K562 (cell line): Measurements from ENCODE around the gene PPIE. TPM values are rescaled to one million over a fixed set of nuclear protein-coding genes. Genes with fewer than 3 reads are reported as not detected.

Source experiments
- MTF1 ChIP-seq: fragments of 250-450 bp; sonication (Bioruptor Pico); IDR thresholded peaks from 2 replicates; pipeline ENCODE4 v1.9.0; 2021; ENCODE audit warnings: moderate library complexity, mild to moderate bottlenecking, inconsistent platforms, borderline replicate concordance
- SMARCA4 ChIP-seq: fragments of 450-650 bp; IDR thresholded peaks from 2 replicates; pipeline ENCODE4 v1.6.1; 2016
- polyA plus RNA-seq, 8 experiments: library from polyadenylated mRNA; depleted of rRNA in 4 of 8; stranded (reverse) in 5 of 8; unstranded in 3 of 8; fragments of >200 nt; fragmentation: Nextera tagmentation in 2 of 8; fragmentation: Illumina TruSeq in 1 of 8; extraction: Ambion mirVana in 2 of 8; extraction: Trizol in 1 of 8; gene quantifications; 2 replicates each; pipeline versions ENCODE4 v1.2.1 to v1.2.3, GENCODE V29; 2011 to 2014; ENCODE audit warnings: inconsistent platforms in 1 of 8, missing spikeins in 1 of 8
- total RNA-seq, 7 experiments: library from RNA; depleted of rRNA in 6 of 7; stranded (reverse); fragments of >200 nt in 6 of 7; fragmentation: Illumina TruSeq in 2 of 7; extraction: Trizol in 2 of 7; gene quantifications; 2 replicates each; pipeline versions ENCODE4 v1.2.1 to v1.2.3, GENCODE V29; 2011 to 2021; ENCODE audit warnings: low replicate concordance in 1 of 7
- TF ChIP-seq, protein P1 (sequence below): fragments of 450-650 bp; IDR thresholded peaks from 2 replicates; pipeline ENCODE4 v1.6.1; 2016; ENCODE audit warnings: borderline replicate concordance
- TF ChIP-seq, protein P2 (sequence below): fragments of 450-650 bp; IDR thresholded peaks from 2 replicates; pipeline ENCODE4 v1.6.1; 2016; ENCODE audit warnings: mild to moderate bottlenecking, moderate library complexity
- TF ChIP-seq, protein P3 (sequence below): sonication (generic); formaldehyde crosslinking; IDR thresholded peaks from 2 replicates; pipeline ENCODE4 v1.8.1; 2023; ENCODE audit warnings: mild to moderate bottlenecking, missing genetic modification reagents

PPIE gene
- total and polyA plus RNA-seq, 9 of the 15 experiments (the other 6 are each of a cell fraction or from before 2014, with no cell fraction given) = 75.4 to 444 (median 131) TPM

DNA sequence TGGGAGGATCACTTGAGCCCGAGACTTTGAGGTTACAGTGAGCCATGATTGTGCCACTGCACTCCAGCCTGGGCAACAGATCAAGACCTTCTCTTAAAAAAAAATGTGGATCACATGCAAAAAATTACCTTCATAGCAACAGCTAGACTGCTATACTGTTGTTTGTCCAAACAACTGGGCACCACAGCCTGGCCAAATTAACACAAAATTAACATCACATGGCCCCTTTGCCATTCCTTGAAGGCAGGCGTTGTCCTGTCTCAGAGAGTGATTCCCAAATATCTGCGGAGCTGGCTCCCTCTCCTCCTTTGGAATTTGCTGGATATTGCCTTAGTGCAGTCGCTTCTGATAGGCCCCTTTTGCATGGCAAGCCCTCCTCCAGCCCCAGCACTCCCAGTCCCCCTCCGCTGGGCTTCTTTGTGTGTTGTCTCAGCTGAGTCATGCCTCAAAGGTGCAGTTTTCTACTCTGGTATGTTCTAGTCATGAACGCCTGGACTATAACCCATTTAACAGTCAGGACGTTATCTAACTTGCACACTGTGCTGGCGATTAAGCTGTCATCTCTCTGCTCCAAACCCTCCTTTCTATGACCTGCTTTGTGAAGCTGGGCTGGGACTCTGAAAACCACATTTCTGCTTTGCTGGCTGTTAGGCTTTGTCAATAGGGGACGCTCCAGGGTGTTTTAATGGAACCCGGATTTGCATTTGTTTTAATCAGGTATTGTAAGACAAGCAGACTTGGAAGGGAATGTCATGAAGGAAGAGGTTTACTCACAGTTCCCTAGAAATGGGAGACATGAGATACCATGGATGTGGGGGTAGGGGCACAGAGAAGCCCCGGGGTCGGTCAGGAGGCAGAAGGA lies 27.3 kb upstream of the PPIE start (continued):
- TF ChIP-seq, protein P1, sequence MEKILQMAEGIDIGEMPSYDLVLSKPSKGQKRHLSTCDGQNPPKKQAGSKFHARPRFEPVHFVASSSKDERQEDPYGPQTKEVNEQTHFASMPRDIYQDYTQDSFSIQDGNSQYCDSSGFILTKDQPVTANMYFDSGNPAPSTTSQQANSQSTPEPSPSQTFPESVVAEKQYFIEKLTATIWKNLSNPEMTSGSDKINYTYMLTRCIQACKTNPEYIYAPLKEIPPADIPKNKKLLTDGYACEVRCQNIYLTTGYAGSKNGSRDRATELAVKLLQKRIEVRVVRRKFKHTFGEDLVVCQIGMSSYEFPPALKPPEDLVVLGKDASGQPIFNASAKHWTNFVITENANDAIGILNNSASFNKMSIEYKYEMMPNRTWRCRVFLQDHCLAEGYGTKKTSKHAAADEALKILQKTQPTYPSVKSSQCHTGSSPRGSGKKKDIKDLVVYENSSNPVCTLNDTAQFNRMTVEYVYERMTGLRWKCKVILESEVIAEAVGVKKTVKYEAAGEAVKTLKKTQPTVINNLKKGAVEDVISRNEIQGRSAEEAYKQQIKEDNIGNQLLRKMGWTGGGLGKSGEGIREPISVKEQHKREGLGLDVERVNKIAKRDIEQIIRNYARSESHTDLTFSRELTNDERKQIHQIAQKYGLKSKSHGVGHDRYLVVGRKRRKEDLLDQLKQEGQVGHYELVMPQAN = no peak
- TF ChIP-seq, protein P2, sequence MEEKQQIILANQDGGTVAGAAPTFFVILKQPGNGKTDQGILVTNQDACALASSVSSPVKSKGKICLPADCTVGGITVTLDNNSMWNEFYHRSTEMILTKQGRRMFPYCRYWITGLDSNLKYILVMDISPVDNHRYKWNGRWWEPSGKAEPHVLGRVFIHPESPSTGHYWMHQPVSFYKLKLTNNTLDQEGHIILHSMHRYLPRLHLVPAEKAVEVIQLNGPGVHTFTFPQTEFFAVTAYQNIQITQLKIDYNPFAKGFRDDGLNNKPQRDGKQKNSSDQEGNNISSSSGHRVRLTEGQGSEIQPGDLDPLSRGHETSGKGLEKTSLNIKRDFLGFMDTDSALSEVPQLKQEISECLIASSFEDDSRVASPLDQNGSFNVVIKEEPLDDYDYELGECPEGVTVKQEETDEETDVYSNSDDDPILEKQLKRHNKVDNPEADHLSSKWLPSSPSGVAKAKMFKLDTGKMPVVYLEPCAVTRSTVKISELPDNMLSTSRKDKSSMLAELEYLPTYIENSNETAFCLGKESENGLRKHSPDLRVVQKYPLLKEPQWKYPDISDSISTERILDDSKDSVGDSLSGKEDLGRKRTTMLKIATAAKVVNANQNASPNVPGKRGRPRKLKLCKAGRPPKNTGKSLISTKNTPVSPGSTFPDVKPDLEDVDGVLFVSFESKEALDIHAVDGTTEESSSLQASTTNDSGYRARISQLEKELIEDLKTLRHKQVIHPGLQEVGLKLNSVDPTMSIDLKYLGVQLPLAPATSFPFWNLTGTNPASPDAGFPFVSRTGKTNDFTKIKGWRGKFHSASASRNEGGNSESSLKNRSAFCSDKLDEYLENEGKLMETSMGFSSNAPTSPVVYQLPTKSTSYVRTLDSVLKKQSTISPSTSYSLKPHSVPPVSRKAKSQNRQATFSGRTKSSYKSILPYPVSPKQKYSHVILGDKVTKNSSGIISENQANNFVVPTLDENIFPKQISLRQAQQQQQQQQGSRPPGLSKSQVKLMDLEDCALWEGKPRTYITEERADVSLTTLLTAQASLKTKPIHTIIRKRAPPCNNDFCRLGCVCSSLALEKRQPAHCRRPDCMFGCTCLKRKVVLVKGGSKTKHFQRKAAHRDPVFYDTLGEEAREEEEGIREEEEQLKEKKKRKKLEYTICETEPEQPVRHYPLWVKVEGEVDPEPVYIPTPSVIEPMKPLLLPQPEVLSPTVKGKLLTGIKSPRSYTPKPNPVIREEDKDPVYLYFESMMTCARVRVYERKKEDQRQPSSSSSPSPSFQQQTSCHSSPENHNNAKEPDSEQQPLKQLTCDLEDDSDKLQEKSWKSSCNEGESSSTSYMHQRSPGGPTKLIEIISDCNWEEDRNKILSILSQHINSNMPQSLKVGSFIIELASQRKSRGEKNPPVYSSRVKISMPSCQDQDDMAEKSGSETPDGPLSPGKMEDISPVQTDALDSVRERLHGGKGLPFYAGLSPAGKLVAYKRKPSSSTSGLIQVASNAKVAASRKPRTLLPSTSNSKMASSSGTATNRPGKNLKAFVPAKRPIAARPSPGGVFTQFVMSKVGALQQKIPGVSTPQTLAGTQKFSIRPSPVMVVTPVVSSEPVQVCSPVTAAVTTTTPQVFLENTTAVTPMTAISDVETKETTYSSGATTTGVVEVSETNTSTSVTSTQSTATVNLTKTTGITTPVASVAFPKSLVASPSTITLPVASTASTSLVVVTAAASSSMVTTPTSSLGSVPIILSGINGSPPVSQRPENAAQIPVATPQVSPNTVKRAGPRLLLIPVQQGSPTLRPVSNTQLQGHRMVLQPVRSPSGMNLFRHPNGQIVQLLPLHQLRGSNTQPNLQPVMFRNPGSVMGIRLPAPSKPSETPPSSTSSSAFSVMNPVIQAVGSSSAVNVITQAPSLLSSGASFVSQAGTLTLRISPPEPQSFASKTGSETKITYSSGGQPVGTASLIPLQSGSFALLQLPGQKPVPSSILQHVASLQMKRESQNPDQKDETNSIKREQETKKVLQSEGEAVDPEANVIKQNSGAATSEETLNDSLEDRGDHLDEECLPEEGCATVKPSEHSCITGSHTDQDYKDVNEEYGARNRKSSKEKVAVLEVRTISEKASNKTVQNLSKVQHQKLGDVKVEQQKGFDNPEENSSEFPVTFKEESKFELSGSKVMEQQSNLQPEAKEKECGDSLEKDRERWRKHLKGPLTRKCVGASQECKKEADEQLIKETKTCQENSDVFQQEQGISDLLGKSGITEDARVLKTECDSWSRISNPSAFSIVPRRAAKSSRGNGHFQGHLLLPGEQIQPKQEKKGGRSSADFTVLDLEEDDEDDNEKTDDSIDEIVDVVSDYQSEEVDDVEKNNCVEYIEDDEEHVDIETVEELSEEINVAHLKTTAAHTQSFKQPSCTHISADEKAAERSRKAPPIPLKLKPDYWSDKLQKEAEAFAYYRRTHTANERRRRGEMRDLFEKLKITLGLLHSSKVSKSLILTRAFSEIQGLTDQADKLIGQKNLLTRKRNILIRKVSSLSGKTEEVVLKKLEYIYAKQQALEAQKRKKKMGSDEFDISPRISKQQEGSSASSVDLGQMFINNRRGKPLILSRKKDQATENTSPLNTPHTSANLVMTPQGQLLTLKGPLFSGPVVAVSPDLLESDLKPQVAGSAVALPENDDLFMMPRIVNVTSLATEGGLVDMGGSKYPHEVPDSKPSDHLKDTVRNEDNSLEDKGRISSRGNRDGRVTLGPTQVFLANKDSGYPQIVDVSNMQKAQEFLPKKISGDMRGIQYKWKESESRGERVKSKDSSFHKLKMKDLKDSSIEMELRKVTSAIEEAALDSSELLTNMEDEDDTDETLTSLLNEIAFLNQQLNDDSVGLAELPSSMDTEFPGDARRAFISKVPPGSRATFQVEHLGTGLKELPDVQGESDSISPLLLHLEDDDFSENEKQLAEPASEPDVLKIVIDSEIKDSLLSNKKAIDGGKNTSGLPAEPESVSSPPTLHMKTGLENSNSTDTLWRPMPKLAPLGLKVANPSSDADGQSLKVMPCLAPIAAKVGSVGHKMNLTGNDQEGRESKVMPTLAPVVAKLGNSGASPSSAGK = no peak
- TF ChIP-seq SMARCA4 (peak; percentile 98), MTF1 (0 out of 2 replicates have a peak, but pooled peaks have one; percentile 10)
- TF ChIP-seq, protein P3, sequence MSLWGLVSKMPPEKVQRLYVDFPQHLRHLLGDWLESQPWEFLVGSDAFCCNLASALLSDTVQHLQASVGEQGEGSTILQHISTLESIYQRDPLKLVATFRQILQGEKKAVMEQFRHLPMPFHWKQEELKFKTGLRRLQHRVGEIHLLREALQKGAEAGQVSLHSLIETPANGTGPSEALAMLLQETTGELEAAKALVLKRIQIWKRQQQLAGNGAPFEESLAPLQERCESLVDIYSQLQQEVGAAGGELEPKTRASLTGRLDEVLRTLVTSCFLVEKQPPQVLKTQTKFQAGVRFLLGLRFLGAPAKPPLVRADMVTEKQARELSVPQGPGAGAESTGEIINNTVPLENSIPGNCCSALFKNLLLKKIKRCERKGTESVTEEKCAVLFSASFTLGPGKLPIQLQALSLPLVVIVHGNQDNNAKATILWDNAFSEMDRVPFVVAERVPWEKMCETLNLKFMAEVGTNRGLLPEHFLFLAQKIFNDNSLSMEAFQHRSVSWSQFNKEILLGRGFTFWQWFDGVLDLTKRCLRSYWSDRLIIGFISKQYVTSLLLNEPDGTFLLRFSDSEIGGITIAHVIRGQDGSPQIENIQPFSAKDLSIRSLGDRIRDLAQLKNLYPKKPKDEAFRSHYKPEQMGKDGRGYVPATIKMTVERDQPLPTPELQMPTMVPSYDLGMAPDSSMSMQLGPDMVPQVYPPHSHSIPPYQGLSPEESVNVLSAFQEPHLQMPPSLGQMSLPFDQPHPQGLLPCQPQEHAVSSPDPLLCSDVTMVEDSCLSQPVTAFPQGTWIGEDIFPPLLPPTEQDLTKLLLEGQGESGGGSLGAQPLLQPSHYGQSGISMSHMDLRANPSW (CRISPR knock-in tag) = peak; percentile 40; the same call in 1 of the 2 replicates
